ENCODE measurements around the gene GHR.

GHR gene

DNA sequence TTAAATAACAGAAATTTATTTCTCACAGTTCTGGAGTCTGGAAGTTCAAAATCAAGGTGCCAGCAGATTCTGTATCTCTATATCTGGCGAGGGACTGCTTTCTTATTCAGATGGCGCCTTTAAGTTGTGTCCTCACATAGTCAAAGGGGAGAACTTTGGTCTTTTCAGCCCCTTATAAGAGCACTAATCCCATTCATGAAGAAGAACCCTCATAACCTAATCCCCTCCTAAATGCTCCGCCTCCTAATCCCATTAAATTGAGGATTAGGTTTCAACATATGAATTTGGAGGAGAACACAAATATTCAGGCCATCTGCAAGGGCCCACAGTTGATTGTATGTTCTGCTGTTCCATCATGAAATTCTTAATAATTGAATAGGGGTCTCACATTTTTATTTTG lies 322.6 kb downstream of the GHR start:
- no peak for DNase-seq

GRCh38 chr5:42749020-42749419 lies 325.8 kb downstream of the GHR start:
- no peak for DNase-seq

DNA sequence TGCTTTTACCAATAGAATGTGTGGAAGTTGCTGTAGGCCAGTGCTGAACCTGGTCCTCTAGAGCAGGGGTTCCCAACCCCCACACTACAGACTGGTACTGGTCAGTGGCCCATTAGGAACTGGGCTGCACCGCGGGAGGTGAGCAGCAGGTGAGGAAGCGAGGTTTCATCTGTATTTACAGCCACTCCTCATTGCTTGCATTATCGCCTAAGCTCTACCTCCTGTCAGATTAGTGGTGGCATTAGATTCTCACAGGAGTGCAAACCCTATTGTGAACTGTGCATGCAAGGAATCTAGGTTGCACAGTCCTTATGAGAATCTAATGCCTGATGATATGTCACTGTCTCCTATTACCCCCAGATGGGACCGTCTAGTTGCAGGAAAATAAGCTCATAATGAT lies 327.3 kb downstream of the GHR start:
- no peak for DNase-seq

- no peak for DNase-seq
These were observed 327.8 kb downstream of the GHR start for GRCh38 chr5:42751044-42751443.

DNA sequence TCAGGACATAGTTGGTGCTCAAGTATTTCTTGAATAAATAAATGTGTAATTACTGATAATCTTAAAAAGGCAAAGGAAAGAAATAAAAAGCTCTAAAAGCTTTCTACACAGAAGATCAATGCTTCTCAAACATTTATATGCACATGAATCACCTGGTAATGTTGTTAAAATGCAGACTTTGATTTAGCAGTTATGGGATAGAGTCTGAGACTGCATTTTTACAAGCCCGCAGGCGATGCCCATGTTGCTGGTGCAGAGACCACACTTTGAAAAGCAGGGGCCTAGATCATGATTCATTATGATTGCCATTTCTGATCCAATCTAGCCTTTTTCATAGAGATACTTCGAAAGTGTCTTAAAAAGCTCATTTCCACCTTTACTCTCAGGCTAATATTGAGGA lies 329.9 kb downstream of the GHR start:
- no peak for DNase-seq

DNA sequence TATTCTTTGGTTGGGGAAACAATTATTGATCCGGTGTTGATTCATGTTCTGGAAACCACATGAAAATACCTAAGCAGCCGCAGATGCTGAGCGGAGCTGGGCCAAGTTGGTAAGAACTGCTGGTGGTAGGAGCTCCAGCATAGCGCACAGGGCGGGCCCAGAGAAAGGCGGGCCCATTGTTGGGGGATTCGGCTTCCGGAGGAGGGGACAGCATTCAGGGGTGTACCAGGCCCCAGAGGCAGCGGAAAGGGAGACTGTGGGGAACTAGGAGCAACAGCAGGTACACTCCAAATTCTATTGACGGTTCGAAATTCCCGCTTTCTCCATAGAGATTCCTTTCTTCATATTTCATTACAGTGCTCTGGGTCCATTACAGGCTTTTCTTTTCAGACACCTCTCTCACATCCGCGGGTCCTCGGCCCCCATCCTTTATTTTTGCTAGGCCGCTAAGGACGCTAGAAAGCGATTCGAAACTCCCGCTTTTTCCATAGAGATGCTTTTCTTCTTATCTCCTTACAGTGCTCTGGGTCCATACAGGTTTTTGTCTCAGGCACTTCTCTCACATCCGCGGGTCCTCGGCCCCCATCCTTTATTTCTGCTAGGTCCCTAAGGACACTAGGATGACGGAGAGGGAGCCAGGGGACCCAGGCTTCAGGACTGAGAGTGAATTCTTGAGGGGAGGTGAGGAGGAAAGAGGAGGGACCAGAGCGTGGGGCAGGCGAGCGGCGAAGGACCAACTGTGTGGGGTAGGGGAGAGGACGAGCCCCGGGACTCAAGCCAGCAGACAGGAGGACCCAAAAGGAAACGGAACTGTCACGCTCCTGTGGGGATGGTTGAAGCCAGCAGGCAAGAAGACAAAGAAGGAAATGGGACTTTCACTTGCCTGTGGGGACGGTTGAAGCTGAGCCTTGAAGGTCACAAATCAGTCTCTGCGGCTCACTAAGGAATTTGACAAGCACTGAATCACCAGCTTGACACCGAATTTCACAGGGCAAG lies 333.7 kb downstream of the GHR start, which contains the start of gene CCDC152:
TSS of gene CCDC152 (plus strand) at position 213 of the 996 bp plus-strand sequence. CDS start 2,304 bp downstream, outside the sequence.
- DNase-seq = no peak

DNA sequence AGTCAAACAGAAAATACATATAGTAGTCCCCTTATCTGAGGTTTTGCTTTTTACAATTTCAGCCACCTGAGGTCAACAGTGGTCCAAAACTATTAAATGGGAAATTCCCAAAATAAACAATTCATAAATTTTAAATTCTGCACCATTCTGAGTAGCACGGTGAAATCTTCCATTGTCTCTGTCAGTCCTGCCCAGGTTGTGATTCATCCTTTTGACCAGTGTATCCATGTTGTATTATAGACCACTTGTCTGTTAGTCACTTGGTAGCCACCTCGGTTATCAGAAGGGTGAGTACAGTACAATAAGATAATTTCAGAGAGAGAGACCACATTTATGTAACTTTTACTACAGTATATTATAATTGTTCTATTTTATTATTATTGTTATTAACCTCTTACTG lies 336.2 kb downstream of the GHR start:
- no peak for DNase-seq

GRCh38 chr5:42760426-42760825 lies 337.2 kb downstream of the GHR start:
- DNase-seq = no peak

- no peak for DNase-seq
These were observed 338.6 kb downstream of the GHR start for GRCh38 chr5:42761791-42762190.

DNA sequence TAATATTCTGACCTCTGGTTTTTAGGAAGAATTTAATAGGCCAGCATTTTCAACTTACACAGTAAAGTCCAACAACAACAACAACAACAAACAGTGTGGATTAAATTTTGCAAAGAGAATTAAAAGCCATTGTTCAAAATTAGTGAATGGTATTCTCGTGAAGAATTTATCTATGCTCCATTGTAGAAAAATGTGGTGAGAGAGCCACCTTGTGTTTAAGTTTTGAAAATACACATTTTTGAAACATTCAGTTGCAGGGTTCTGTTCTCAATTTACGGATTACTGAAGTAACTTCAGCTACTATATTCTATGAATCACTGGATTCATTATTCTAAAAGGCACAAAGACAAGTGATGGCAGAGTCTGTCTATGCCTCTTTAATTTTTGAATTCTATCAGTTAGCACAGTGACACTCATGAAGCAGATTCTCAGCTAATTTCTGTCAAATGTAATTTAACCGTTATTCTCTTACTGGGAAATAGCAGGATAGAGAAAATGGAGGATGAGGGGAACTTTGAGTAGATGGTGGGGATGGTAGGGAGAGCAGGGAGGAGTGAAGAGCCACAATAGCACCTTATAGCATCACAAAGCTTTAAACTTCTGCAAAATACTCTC lies 344.4 kb downstream of the GHR start:
- no peak for DNase-seq

- DNase-seq = no peak
These were observed 344.9 kb downstream of the GHR start for GRCh38 chr5:42768106-42768504.

DNA sequence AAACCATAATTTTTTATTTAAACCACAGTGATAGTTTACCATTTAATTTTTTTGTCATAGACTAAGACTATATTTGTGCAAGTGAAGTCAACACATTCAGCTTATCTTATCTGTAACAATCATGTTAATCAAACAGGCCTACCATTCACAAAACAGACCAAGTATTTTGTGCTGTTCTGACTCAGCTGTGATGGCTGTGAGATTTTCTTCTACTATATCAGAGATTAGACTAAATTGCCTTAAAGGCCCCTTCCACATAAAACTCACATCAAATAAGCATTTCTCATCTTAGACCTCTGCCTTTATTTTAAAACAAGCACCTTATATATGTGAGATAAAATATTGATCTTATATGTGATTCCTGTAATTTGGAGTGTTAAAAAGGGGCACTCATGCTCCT lies 346.8 kb downstream of the GHR start:
- DNase-seq = no peak
